CD4-positive, alpha-beta T cell treated with Interleukin-6 at 100 ng/mL for 8 hours (primary cell): ENCODE results near the gene SCAMP5.

ENCODE experiments used
- DNase-seq: peaks from one replicate; pipeline ENCODE4 v3.0.0-alpha.2; 2020; ENCODE audit warnings: mixed read lengths, low spot score

Gene SCAMP5

GRCh38 chr15:74977599-74977998 is 17.8 kb upstream of the SCAMP5 start:
- DNase-seq, result no peak

DNA sequence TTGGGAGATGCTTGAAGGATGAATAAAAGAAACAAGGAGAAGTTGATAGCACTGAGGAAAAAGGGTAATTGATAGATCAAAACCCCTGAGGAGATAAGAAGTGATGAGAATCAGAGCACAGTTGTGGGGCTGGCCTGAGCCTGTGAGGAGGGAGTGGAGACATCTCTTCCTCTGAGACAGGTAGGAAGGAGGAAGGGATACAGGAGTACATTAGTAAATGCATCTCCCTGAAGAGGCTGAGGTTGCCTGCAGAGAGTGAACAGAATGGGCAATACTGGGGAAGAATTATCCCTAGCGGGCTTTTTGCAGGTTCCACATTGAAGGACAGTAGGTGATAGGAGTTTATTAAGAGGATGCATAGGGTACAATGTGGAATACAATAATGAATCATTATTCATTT is 17.3 kb upstream of the SCAMP5 start:
- DNase-seq, result no peak

DNA sequence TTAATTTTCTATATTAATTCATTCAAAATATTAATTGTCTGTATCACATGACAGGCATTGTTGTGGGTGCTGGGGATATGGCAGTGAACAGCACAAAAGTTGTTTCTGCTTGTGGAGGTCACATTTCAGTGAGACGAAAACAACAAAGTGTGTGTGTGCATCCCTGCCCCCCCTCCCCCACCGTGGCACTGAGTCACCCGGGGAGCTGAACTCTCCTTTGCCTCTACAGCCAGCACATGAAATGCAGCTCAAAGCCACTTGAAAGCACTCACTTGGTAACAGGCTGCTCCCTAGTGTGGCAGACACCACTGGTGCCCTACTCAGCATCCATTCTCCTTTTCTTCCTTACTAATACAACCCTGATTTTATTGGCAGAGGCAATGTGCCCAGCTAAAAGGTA is 16.9 kb upstream of the SCAMP5 start:
- no peak for DNase-seq

GRCh38 chr15:74982183-74982582 is 13.2 kb upstream of the SCAMP5 start:
- DNase-seq, result no peak

DNA sequence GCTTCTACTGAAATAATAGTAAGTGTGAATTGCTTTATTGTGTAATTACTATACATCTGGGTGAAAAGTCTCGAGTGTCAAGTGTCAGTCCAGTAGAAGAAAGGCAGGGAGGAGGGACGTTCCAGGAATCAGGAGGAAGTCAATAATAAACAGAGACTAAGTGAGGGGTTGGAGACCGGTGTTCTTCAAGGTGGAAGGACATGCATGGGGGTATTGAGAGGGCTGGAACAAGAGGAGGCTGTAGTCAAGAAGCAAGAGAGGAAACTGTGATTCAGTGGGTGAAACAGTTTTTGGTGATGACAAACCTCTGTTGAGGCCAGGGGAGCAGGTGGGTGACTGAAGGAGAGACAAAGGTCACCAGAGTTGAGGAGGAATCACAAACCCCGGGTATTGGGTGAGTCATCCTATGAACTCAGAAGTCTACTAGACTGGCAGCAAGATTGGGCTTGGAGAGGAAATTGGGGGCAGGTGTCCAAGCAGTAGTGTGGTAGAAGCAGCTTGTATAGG is 11.6 kb upstream of the SCAMP5 start:
- no peak for DNase-seq

- no peak for DNase-seq
Observed at GRCh38 chr15:74988007-74988800, 7.2 kb upstream of the SCAMP5 start.

DNA sequence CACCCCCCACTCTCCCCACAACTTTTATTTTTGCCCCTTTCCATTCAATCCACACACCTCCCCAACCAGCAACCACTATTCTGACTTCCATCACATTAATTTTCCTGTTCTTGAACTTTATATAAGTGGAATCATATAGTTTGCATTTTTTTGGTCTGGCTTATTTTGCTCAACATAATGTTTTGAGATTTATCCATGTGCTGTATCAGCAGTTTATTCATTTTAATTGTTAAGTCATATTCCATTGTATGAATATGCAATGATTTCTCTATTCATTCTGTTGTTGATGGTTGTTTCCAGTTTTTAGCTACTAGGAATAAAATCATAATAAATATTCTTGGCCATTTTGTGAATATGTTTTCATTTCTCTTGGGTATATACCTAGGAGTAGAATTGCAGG is 5.8 kb upstream of the SCAMP5 start:
- no peak for DNase-seq

DNA sequence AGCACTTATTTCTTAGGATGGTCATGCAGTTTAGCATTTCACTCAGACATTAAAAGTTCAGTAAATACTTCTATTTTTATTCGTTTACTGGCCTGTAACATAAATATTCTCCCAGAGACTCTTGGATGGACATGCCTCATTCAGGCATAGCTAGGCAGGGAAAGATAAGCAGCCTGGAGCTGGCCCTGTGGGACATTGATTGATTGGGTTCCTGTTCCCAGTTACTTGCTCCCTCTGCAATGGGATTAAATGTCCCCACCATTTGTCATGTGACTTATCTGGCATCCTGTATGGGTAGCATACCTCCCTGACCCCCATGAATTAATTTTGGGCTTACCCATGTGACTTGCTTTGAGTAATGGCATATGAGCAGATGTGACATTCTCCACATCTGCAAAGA is 2.7 kb upstream of the SCAMP5 start:
- DNase-seq, result no peak

DNA sequence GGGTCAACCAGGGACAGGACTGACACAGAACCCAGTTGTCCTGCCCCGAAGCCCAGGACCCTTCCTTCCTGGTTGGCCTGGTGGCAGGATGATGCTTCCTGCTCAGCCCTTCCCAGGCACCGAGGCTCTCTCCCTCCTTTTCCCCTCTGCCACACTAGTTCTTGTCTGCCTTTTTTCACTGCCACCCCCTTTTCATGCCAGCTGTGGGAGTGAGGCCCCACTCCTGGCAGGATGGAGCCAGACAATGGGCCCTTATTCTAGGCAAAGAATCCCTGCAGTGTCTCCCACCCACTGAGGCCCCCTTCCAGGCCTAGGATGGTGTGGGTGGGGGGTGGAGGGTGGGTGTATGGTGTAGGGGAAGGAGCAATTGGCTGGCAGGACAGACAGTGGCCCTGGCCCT is 1.1 kb upstream of the SCAMP5 start:
- no peak for DNase-seq

GRCh38 chr15:74994685-74995084 is 678 bp upstream of the SCAMP5 start:
- DNase-seq, result no peak

GRCh38 chr15:74995779-74996765 is 709 bp downstream of the SCAMP5 start:
- DNase-seq, result no peak

GRCh38 chr15:74997141-74997540 is 1.8 kb downstream of the SCAMP5 start:
- DNase-seq, result no peak

- DNase-seq, result no peak
Observed at GRCh38 chr15:74997543-74997942, 2.2 kb downstream of the SCAMP5 start.

GRCh38 chr15:75001310-75001709 is 5.9 kb downstream of the SCAMP5 start:
- DNase-seq, result no peak

- DNase-seq, result no peak
Observed at GRCh38 chr15:75002398-75002797, 7.0 kb downstream of the SCAMP5 start.

DNA sequence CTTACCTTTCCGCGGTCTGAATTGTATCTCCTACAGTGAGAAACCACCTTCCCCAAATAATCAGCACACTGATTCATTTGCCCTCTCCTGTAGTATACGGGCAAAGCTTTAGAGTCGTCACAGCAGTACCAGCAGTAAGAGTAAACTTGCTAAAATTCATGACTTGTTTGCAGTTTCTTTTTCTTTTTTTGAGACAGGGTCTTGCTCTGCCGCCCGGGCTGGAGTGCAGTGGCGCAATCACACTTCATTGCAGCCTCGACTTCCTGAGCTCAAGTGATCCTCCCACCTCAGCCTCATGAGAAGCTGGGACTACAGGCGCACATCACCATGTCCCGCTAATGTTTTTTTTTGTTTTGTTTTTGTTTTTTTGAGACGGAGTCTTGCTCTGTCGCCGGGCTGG is 11.9 kb downstream of the SCAMP5 start:
- no peak for DNase-seq

DNA sequence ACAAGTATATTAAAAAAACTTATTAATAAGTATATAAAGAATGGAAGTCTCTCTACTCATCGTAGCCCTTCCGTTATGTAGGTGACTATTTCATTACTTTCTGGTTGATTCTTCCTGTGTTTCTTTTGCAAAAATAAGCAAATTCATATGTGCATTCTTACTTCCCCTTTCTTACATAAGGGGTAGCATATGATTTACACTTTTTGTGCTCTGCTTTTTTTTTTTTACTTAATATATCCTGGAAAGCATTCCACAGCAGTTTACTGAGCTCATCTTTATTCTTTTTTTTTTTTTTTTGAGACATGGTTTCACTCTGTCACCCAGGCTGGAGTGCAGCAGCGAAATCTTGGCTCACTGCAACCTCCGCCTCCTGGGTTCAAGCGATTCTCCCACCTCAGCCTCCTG is 12.9 kb downstream of the SCAMP5 start:
- no peak for DNase-seq

DNA sequence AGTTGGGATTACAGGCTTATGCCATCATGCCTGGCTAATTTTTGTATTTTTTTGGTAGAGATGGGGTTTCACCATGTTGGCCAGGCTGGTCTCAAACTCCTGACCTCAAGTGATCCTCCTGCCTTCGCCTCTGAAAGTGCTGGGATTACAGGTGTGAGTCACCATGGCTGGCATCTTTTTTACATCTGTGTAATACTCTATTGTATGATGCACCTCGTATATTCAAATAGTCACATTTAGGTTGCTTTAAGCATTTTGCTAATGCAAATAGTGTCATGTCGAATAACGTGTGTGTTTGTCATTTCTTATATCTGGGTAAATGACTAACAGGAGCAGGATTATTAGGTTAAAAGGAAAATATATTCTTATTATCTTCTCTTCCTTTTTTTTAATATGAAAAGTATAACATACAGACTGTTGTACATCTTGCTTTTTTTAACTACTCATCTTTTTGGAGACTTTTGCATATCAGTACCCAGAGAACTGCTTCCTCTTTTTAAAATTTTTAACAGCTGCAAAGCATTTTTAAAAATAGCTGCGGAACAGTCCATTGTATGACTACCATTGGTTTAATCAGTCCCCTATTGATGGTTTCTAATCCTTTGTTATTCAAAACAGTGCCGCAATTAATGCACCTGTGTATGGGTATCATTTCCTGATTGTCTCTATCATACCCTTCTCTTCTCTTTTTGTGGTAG is 13.4 kb downstream of the SCAMP5 start:
- DNase-seq, result no peak

- no peak for DNase-seq
Observed at GRCh38 chr15:75016431-75016830, 21.1 kb downstream of the SCAMP5 start.

DNA sequence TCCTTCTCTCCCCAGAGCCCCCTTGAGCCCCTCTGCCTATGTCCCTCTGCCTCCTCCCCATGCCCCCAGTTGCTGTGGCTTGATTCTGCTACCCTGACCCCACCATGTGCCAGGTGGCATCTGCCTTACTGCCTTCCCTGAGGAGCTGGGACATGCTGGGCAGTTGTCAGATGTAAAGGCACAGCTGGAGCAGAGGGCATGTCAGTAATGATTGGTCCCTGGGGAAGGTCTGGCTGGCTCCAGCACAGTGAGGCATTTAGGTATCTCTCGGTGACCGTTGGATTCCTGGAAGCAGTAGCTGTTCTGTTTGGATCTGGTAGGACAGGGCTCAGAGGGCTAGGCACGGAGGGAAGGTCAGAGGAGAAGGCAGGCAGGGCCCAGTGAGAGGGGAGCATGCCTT is 24.6 kb downstream of the SCAMP5 start:
- no peak for DNase-seq

- DNase-seq, result no peak
Observed at GRCh38 chr15:75021341-75021740, 26.0 kb downstream of the SCAMP5 start.

- DNase-seq, result no peak
Observed at GRCh38 chr15:75022783-75023180, 27.4 kb downstream of the SCAMP5 start.
